ENCODE results near the gene APMAP. TPM values are rescaled to one million over a fixed set of nuclear protein-coding genes. Genes with fewer than 3 reads are reported as not detected.

The APMAP gene
- polyA plus RNA-seq, 1 of the 3 experiments (the other 2 are of a cell fraction) = 107 TPM

DNA sequence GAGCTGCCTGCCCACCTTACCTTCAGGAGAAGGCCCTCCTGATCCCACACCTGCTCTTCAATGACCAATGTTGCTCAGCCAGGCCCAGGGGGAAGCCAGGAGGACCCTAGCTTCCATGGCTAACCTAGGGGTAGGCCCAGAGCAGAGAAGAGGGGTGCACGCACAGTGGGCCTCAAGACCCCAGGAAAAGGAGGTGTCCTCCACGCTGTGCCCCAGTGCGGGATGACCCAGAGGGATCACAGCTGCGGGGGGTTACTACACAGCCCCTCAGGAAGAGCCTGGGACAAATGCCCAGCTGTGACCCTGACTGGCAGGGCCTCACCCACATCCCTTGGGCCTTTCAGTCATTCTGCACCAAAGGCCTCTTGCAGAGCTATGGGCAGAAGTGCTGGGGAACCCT lies 31.6 kb upstream of the APMAP start:
- Histone ChIP-seq H3K4me3 (ENCODE audit: low read depth in 2 of 2, low read length in 1 of 2) (no peak overlapping the region), H2AFZ (ENCODE audit: low read depth) (no peak overlapping the region), H3K9me2 (no peaks in the 10 kb centered on the region), H3K9me3 (no peaks in the 10 kb centered on the region), H3K9ac (no peak overlapping the region), H3K4me1 (ENCODE audit: control insufficient read depth in 1 of 2, insufficient read depth in 2 of 2, low read depth in 1 of 2, low read length in 1 of 2) (no peaks in the 10 kb centered on the region), H3K79me2 (ENCODE audit: insufficient read depth) (no peaks in the 10 kb centered on the region), H3K27me3 (ENCODE audit: insufficient read depth) (no peaks in the 10 kb centered on the region), H4K20me1 (ENCODE audit: insufficient read depth) (no peaks in the 10 kb centered on the region), H3K36me3 (replicated peaks in 1 of 2; ENCODE audit: control insufficient read depth in 1 of 2, insufficient read depth in 2 of 2, low read length in 1 of 2) (no peaks in the 10 kb centered on the region), H3F3A (replicated peaks; ENCODE audit: insufficient read depth) (no peaks in the 10 kb centered on the region), H3K4me2 (no peak overlapping the region), H3K27ac (ENCODE audit: low read depth in 2 of 2, low read length in 1 of 2) (no peak overlapping the region)
- TF ChIP-seq GABPA (IDR thresholded peaks at IDR 0.05; ENCODE audit: low read depth) (no peak), NFIC (IDR thresholded peaks at IDR 0.05; ENCODE audit: borderline replicate concordance) (no peak), EZH2phosphoT487 (IDR thresholded peaks at IDR 0.05; ENCODE audit: borderline replicate concordance, low read depth) (no peak), RXRA (IDR thresholded peaks at IDR 0.05; ENCODE audit: borderline replicate concordance, low read depth) (no peak), POLR2AphosphoS5 (IDR thresholded peaks at IDR 0.05; ENCODE audit: low read depth, low read length) (no peak)
- TF ChIP-seq, protein P1, sequence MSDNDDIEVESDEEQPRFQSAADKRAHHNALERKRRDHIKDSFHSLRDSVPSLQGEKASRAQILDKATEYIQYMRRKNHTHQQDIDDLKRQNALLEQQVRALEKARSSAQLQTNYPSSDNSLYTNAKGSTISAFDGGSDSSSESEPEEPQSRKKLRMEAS (IDR thresholded peaks at IDR 0.05; ENCODE audit: low read depth) = no peak
- no peak for DNase-seq
- POLR2A ChIA-PET = no interaction called here
- CTCF ChIA-PET = interaction anchor here (0.8 to 1.6 kb wide), 4 partner anchors 10 to 41 kb away, joined by 3 read pairs; no protein-coding TSS in a partner anchor
- 96% methylated on average over 4 of the region's 4 CpGs for WGBS (ENCODE audit: low lambda C conversion rate)

DNA sequence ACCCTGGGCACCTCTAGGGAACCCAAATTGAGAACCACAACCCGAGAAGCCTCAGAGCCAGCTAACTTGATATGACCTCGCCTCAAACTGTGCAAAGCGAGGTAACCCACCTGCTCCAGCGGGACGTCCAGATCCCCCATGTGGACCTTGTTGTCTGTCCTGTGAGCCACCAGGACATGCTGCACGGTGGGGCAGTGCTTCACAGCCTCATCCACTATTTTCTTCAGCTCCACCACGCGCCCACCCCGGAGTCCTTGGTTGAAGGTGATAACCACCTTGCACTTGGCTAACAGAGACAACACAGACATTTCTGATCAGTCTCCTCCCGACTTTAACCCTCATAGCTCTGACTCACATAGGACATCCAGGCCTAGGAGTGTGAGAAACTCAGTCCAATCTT lies 30.8 kb upstream of the APMAP start:
- H2AFZ ChIP-seq (ENCODE audit: low read depth) = no peak overlapping the region
- no peak overlapping the region for H3K9ac ChIP-seq
- no peaks in the 10 kb centered on the region for H3K9me2 ChIP-seq
- no peaks in the 10 kb centered on the region for H3K79me2 ChIP-seq (ENCODE audit: insufficient read depth)
- no peaks in the 10 kb centered on the region for H3F3A ChIP-seq (replicated peaks; ENCODE audit: insufficient read depth)
- DNase-seq = no peak
- no peaks in the 10 kb centered on the region for H3K36me3 ChIP-seq (replicated peaks in 1 of 2; ENCODE audit: control insufficient read depth in 1 of 2, insufficient read depth in 2 of 2, low read length in 1 of 2)
- H3K4me2 ChIP-seq = no peak overlapping the region
- no peak for TF ChIP-seq TCF12 (IDR thresholded peaks at IDR 0.05)
- no peak for TF ChIP-seq CHD2 (IDR thresholded peaks at IDR 0.05; ENCODE audit: low read length, partially characterized antibody)
- TF ChIP-seq, protein P2, sequence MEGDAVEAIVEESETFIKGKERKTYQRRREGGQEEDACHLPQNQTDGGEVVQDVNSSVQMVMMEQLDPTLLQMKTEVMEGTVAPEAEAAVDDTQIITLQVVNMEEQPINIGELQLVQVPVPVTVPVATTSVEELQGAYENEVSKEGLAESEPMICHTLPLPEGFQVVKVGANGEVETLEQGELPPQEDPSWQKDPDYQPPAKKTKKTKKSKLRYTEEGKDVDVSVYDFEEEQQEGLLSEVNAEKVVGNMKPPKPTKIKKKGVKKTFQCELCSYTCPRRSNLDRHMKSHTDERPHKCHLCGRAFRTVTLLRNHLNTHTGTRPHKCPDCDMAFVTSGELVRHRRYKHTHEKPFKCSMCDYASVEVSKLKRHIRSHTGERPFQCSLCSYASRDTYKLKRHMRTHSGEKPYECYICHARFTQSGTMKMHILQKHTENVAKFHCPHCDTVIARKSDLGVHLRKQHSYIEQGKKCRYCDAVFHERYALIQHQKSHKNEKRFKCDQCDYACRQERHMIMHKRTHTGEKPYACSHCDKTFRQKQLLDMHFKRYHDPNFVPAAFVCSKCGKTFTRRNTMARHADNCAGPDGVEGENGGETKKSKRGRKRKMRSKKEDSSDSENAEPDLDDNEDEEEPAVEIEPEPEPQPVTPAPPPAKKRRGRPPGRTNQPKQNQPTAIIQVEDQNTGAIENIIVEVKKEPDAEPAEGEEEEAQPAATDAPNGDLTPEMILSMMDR (IDR thresholded peaks at IDR 0.05) = no peak
- no peak for TF ChIP-seq MXI1 (IDR thresholded peaks at IDR 0.05; ENCODE audit: low read depth, low read length)
- no peak for TF ChIP-seq RXRA (IDR thresholded peaks at IDR 0.05; ENCODE audit: borderline replicate concordance, low read depth)
- TF ChIP-seq, protein P1 (IDR thresholded peaks at IDR 0.05; ENCODE audit: low read depth) = no peak
- H3K4me1 ChIP-seq (ENCODE audit: control insufficient read depth in 1 of 2, insufficient read depth in 2 of 2, low read depth in 1 of 2, low read length in 1 of 2) = no peaks in the 10 kb centered on the region
- ChIA-PET POLR2A (no interaction called here), CTCF (interaction anchor here (1.3 to 1.4 kb wide), 2 partner anchors 29 to 42 kb away, joined by 3 read pairs; no protein-coding TSS in a partner anchor)
- no peaks in the 10 kb centered on the region for H4K20me1 ChIP-seq (ENCODE audit: insufficient read depth)
- H3K27me3 ChIP-seq (ENCODE audit: insufficient read depth) = no peaks in the 10 kb centered on the region
- H3K9me3 ChIP-seq = no peaks in the 10 kb centered on the region
- H3K27ac ChIP-seq (ENCODE audit: low read depth in 2 of 2, low read length in 1 of 2) = no peak overlapping the region
- 71% methylated on average over 9 of the region's 10 CpGs for WGBS (ENCODE audit: low lambda C conversion rate)
- H3K4me3 ChIP-seq (ENCODE audit: low read depth in 2 of 2, low read length in 1 of 2) = no peak overlapping the region
